GM12878 (cell line): ENCODE measurements around the gene PADI2. TPM values are rescaled to one million over a fixed set of nuclear protein-coding genes. Genes with fewer than 3 reads are reported as not detected.

ENCODE experiments used
- ATAC-seq: fragments of 200-7000 bp; cut with Tn5 transposase; 3 replicates; pipeline ENCODE4 v1.9.1; 2020; ENCODE audit warnings: mild to moderate bottlenecking, moderate library complexity
- BruUV-seq: library from RNA; stranded (reverse); fragments of 400-500 nt; replicated peaks from 2 replicates; lab custom pipeline; 2021; lab: Mats Ljungman, UMichigan
- CTCF ChIA-PET: fragments of 300-600 bp; sonication (Branson Sonifier 250); formaldehyde crosslinking; extraction: SDS; loops from one replicate; lab custom pipeline; 2021; ENCODE audit warnings: inconsistent platforms; lab: Yijun Ruan, JAX
- POLR2A ChIA-PET: fragments of 350-600 bp; formaldehyde crosslinking; extraction: SDS; loops from one replicate; lab custom pipeline; 2021; ENCODE audit warnings: inconsistent platforms; lab: Charles Lee
- RAD21 ChIA-PET: fragments of 300-600 bp; sonication (Branson Sonifier 250); formaldehyde crosslinking; loops from one replicate; lab custom pipeline; 2023; ENCODE audit warnings: antibody characterized with exemption; ENCODE audit not compliant: unreplicated experiment; lab: Charles Lee
- SMC1A ChIA-PET: fragments of 300-600 bp; sonication (Branson Sonifier 250); formaldehyde crosslinking; loops from one replicate; lab custom pipeline; 2023; ENCODE audit not compliant: unreplicated experiment, uncharacterized antibody; lab: Charles Lee
- DNase-seq: peaks from one replicate; pipeline ENCODE4 v3.0.0-alpha.2; 2011; ENCODE audit warnings: low read depth, low spot score
- FAIRE-seq: peaks from 3 replicates; lab custom pipeline; 2011; peaks lifted over from hg19 to GRCh38; lab: Jason Lieb, UNC
- H2AFZ ChIP-seq: 2 replicates; pipeline ENCODE4 v1.6.0; 2011; ENCODE audit warnings: low read depth, low read length, control low read depth; ENCODE audit not compliant: control insufficient read depth
- H3K27ac ChIP-seq: 2 replicates; pipeline ENCODE4 v1.5.1; 2011; ENCODE audit warnings: control low read depth; ENCODE audit not compliant: control insufficient read depth, insufficient read depth
- H3K27me3 ChIP-seq, 2 experiments: replicated peaks in 1 of 2; 2 replicates each; pipeline versions ENCODE4 v1.6.0 to v1.6.1; 2011; ENCODE audit warnings: low read length in 1 of 2; ENCODE audit not compliant: control insufficient read depth in 2 of 2, insufficient read depth in 2 of 2
- H3K36me3 ChIP-seq, 2 experiments: 2 replicates each; pipeline ENCODE4 v1.5.1; 2011; ENCODE audit warnings: low read length in 1 of 2; ENCODE audit not compliant: control insufficient read depth in 2 of 2, insufficient read depth in 2 of 2
- H3K4me1 ChIP-seq: 2 replicates; pipeline ENCODE4 v1.6.1; 2011; ENCODE audit warnings: mild to moderate bottlenecking, low read length, moderate library complexity, mixed read lengths; ENCODE audit not compliant: control insufficient read depth, insufficient read depth
- H3K4me2 ChIP-seq: 2 replicates; pipeline ENCODE4 v1.6.0; 2011; ENCODE audit warnings: control low read depth; ENCODE audit not compliant: control insufficient read depth, insufficient read depth
- H3K4me3 ChIP-seq: fragments of 200-600 bp; sonication (generic); 2 replicates; pipeline ENCODE4 v1.5.1; 2016
- H3K79me2 ChIP-seq: 2 replicates; pipeline ENCODE4 v1.6.0; 2011; ENCODE audit warnings: low read length; ENCODE audit not compliant: control insufficient read depth, insufficient read depth
- H3K9ac ChIP-seq: 2 replicates; pipeline ENCODE4 v1.8.0; 2011; ENCODE audit warnings: low read length, control low read depth, mixed read lengths; ENCODE audit not compliant: control insufficient read depth, insufficient read depth
- H3K9me3 ChIP-seq: replicated peaks from 3 replicates; pipeline ENCODE4 v1.5.1; 2011; ENCODE audit warnings: mild to moderate bottlenecking, low read length; ENCODE audit not compliant: control insufficient read depth, insufficient read depth
- H4K20me1 ChIP-seq: 2 replicates; pipeline ENCODE4 v1.6.0; 2011; ENCODE audit not compliant: control insufficient read depth, insufficient read depth
- ATF2 ChIP-seq: IDR thresholded peaks from 2 replicates; pipeline ENCODE4 v1.6.1; 2012; ENCODE audit warnings: low read length, inconsistent platforms
- BCLAF1 ChIP-seq: fragments of 450-650 bp; IDR thresholded peaks from 2 replicates; pipeline ENCODE4 v1.6.1; 2017; ENCODE audit warnings: antibody characterized with exemption, mild to moderate bottlenecking, moderate library complexity
- CBX3 ChIP-seq: fragments of 200-600 bp; sonication (generic); IDR thresholded peaks from 2 replicates; pipeline ENCODE4 v1.6.1; 2016; ENCODE audit warnings: low read depth, borderline replicate concordance
- CREB1 ChIP-seq: IDR thresholded peaks from 2 replicates; pipeline ENCODE4 v1.6.1; 2012; ENCODE audit warnings: low read depth, mild to moderate bottlenecking, inconsistent platforms
- CUX1 ChIP-seq: IDR thresholded peaks from 2 replicates; pipeline ENCODE4 v1.6.1; 2012; ENCODE audit warnings: improper control_type of control experiment, low read depth, low read length; ENCODE audit not compliant: insufficient replicate concordance
- ESRRA ChIP-seq: IDR thresholded peaks from 2 replicates; pipeline ENCODE4 v1.6.1; 2012; ENCODE audit warnings: mild to moderate bottlenecking, low read length, improper control_type of control experiment
- GABPA ChIP-seq: IDR thresholded peaks from 2 replicates; pipeline ENCODE4 v1.6.1; 2014; ENCODE audit warnings: antibody characterized with exemption, low read depth, mild to moderate bottlenecking, inconsistent platforms
- MYC ChIP-seq: IDR thresholded peaks from 2 replicates; pipeline ENCODE4 v1.6.1; 2011; ENCODE audit warnings: mild to moderate bottlenecking, low read length, moderate library complexity, inconsistent platforms; ENCODE audit not compliant: insufficient read depth, insufficient replicate concordance, insufficient read length, severe bottlenecking
- RBBP5 ChIP-seq: fragments of 200-600 bp; sonication (generic); conservative IDR thresholded peaks from 2 replicates; pipeline ENCODE4 v1.6.1; 2016
- SMARCA5 ChIP-seq: fragments of 450-650 bp; IDR thresholded peaks from 2 replicates; pipeline ENCODE4 v1.6.1; 2017; ENCODE audit warnings: mild to moderate bottlenecking
- ZBTB4 ChIP-seq: fragments of 450-650 bp; formaldehyde crosslinking; IDR thresholded peaks from 2 replicates; pipeline ENCODE4 v1.4.0; 2022; ENCODE audit warnings: mild to moderate bottlenecking, moderate library complexity
- ZNF217 ChIP-seq: fragments of 450-650 bp; IDR thresholded peaks from 2 replicates; pipeline ENCODE4 v1.6.1; 2017; ENCODE audit warnings: antibody characterized with exemption, mild to moderate bottlenecking
- WGBS: methylation state at CpG from one replicate; pipeline ENCODE4 v1.1.6; 2016; ENCODE audit warnings: low lambda C conversion rate; ENCODE audit not compliant: insufficient replicate concordance, insufficient coverage; ENCODE audit errors: missing lambda C conversion rate; 5-methylcytosine and 5-hydroxymethylcytosine counted together
- in situ Hi-C: fragments of 300-500 bp; cut with MboI; formaldehyde crosslinking; loops from 9 replicates; pipeline ENCODE4 v1.14.3; 2018; ENCODE audit warnings: mixed read lengths
- intact Hi-C: fragments of 100-400 bp; cut with micrococcal nuclease; formaldehyde crosslinking; loops from one replicate; pipeline ENCODE4 v1.14.2; 2022; ENCODE audit not compliant: unreplicated experiment
- polyA plus RNA-seq, 11 experiments: library from polyadenylated mRNA; depleted of rRNA in 4 of 11; unstranded in 6 of 11; stranded (reverse) in 5 of 11; fragments of >200 nt; fragmentation: Nextera tagmentation in 4 of 11; fragmentation: Illumina TruSeq in 1 of 11; extraction: Ambion mirVana in 4 of 11; extraction: Trizol in 1 of 11; gene quantifications; 1 replicate in 1 of 11; 2 replicates in 10 of 11; pipeline versions ENCODE4 v1.2.1 to v1.2.3, GENCODE V29; 2011 to 2016; ENCODE audit warnings: inconsistent platforms in 2 of 11, missing spikeins in 2 of 11, low read depth in 1 of 11
- total RNA-seq, 4 experiments: library from RNA; depleted of rRNA in 3 of 4; stranded (reverse); fragments of >200 nt in 3 of 4; fragmentation: Illumina TruSeq in 1 of 4; extraction: Trizol in 1 of 4; gene quantifications; 2 replicates each; pipeline versions ENCODE4 v1.2.1 to v1.2.3, GENCODE V29; 2013 to 2021

PADI2 gene
- total and polyA plus RNA-seq, 10 of the 15 experiments (the other 5 are each of a cell fraction or from before 2014, with no cell fraction given), result 0.05 to 3.0 (median 0.10) TPM; not detected in 1

- ChIA-PET RAD21 (no interaction called here), CTCF (interaction anchor here (1.1 to 1.6 kb wide), 2 partner anchors 91 kb away, joined by 4 to 5 read pairs; no protein-coding TSS in a partner anchor), SMC1A (interaction anchor here (0.8 to 1.1 kb wide), 3 partner anchors 14 to 100 kb away, joined by 3 read pairs; no protein-coding TSS in a partner anchor), POLR2A (no interaction called here)
- DNase-seq (no peak), FAIRE-seq (no peak), ATAC-seq (no peak)
- BruUV-seq, result no TSS peak
- peaks cover 5% of the 10 kb centered on the region for H3K4me1 ChIP-seq
- no peak overlapping the region for H3K4me2 ChIP-seq
- no peak overlapping the region for H3K4me3 ChIP-seq
- H3K27ac ChIP-seq, result no peak overlapping the region
- no peaks in the 10 kb centered on the region for H4K20me1 ChIP-seq
- H3K36me3 ChIP-seq, result no peaks in the 10 kb centered on the region
- WGBS, result 16% methylated on average over 2 of the region's 2 CpGs
- no peak overlapping the region for H2AFZ ChIP-seq
- in situ Hi-C loops, result no loop called here
- intact Hi-C loops, result no loop called here
- no peak overlapping the region for H3K9ac ChIP-seq
- H3K27me3 ChIP-seq, result no peaks in the 10 kb centered on the region
- no peaks in the 10 kb centered on the region; the same call in 2 of the 3 replicates for H3K9me3 ChIP-seq
- no peaks in the 10 kb centered on the region for H3K79me2 ChIP-seq
- no peak for TF ChIP-seq CUX1
- TF ChIP-seq CREB1, result no peak
- TF ChIP-seq ZBTB4 (CRISPR knock-in tag), result no peak
- TF ChIP-seq GABPA, result no peak
- TF ChIP-seq BCLAF1, result no peak
- TF ChIP-seq ESRRA, result no peak
- no peak for TF ChIP-seq MYC
- no peak for TF ChIP-seq CBX3
- no peak for TF ChIP-seq SMARCA5
- no peak for TF ChIP-seq ATF2
- no peak for TF ChIP-seq ZNF217
- TF ChIP-seq RBBP5, result no peak
Measured at GRCh38 chr1:17145648-17146047, 26.4 kb upstream of the PADI2 start.
